Upper lobe of right lung (tissue), 1 donor: ENCODE results near the gene BRME1. TPM values are rescaled to one million over a fixed set of nuclear protein-coding genes. Genes with fewer than 3 reads are reported as not detected.

ENCODE experiments used
- ATAC-seq: fragments of 200-7000 bp; cut with Tn5 transposase; one replicate; pipeline ENCODE4 v1.9.1; 2020; ENCODE audit warnings: mild to moderate bottlenecking, moderate library complexity
- DNase-seq: peaks from one replicate; pipeline ENCODE4 v3.0.0-alpha.2; 2020
- H3K27ac ChIP-seq: fragments of 200-600 bp; one replicate; pipeline ENCODE4 v1.8.0; 2022
- H3K27me3 ChIP-seq: fragments of 200-600 bp; one replicate; pipeline ENCODE4 v1.8.0; 2022; ENCODE audit warnings: mild to moderate bottlenecking
- H3K36me3 ChIP-seq: fragments of 200-600 bp; one replicate; pipeline ENCODE4 v1.8.0; 2022
- H3K4me1 ChIP-seq: fragments of 200-600 bp; one replicate; pipeline ENCODE4 v1.8.0; 2022
- H3K4me3 ChIP-seq: fragments of 200-600 bp; one replicate; pipeline ENCODE4 v1.8.0; 2022; ENCODE audit warnings: mild to moderate bottlenecking
- H3K9me3 ChIP-seq: fragments of 200-600 bp; one replicate; pipeline ENCODE4 v1.8.0; 2022
- intact Hi-C: fragments of 100-400 bp; cut with DNase I; formaldehyde crosslinking; loops from one replicate; pipeline ENCODE4 v1.11.0; 2022
- total RNA-seq: library from RNA; stranded (reverse); fragmentation: NEBNext Ultra II Directional; extraction: Animal tissue kit (Norgen Biotek cat#: 25700); gene quantifications from one replicate; pipeline ENCODE4 v1.2.1, GENCODE V29; 2021
- TF ChIP-seq, protein P1 (sequence below): fragments of 200-600 bp; IDR thresholded peaks from one replicate; pipeline ENCODE4 v1.8.0; 2022; ENCODE audit warnings: antibody characterized with exemption
- donor health status: DM: no; HTN: yes; CAD: no; lungs with severe emphysema.

BRME1 gene
- total RNA-seq, 1 donor from 2014 or later = 2.0 TPM

DNA sequence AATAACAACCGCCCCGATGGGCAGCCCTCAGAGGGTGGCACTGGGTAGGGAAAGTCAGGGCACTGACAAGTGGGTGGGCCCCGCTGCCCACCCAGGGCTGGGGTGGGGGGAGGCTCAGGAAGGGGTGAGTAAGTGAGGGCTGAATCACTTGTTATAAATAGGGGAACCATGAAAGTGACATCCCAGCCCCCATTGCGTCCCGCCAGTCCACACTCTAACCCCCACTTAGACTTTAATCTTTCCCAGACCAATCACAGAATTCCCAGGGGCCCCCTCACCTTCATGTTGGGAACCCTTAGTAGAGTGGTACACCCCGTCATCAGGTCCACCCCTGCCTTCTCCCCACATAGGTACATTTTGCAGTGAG is 66.0 kb downstream of the BRME1 start:
- ATAC-seq (no peak), DNase-seq (no peak)
- Histone ChIP-seq H3K36me3 (peaks cover 26% of the 10 kb centered on the region), H3K4me3 (peak overlapping the region; percentile 85), H3K27me3 (no peaks in the 10 kb centered on the region), H3K27ac (peak overlapping the region; percentile 100), H3K9me3 (no peaks in the 10 kb centered on the region), H3K4me1 (peaks cover 60% of the 10 kb centered on the region)
- intact Hi-C loops = no loop called here
- TF ChIP-seq, protein P1, sequence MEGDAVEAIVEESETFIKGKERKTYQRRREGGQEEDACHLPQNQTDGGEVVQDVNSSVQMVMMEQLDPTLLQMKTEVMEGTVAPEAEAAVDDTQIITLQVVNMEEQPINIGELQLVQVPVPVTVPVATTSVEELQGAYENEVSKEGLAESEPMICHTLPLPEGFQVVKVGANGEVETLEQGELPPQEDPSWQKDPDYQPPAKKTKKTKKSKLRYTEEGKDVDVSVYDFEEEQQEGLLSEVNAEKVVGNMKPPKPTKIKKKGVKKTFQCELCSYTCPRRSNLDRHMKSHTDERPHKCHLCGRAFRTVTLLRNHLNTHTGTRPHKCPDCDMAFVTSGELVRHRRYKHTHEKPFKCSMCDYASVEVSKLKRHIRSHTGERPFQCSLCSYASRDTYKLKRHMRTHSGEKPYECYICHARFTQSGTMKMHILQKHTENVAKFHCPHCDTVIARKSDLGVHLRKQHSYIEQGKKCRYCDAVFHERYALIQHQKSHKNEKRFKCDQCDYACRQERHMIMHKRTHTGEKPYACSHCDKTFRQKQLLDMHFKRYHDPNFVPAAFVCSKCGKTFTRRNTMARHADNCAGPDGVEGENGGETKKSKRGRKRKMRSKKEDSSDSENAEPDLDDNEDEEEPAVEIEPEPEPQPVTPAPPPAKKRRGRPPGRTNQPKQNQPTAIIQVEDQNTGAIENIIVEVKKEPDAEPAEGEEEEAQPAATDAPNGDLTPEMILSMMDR = no peak

DNA sequence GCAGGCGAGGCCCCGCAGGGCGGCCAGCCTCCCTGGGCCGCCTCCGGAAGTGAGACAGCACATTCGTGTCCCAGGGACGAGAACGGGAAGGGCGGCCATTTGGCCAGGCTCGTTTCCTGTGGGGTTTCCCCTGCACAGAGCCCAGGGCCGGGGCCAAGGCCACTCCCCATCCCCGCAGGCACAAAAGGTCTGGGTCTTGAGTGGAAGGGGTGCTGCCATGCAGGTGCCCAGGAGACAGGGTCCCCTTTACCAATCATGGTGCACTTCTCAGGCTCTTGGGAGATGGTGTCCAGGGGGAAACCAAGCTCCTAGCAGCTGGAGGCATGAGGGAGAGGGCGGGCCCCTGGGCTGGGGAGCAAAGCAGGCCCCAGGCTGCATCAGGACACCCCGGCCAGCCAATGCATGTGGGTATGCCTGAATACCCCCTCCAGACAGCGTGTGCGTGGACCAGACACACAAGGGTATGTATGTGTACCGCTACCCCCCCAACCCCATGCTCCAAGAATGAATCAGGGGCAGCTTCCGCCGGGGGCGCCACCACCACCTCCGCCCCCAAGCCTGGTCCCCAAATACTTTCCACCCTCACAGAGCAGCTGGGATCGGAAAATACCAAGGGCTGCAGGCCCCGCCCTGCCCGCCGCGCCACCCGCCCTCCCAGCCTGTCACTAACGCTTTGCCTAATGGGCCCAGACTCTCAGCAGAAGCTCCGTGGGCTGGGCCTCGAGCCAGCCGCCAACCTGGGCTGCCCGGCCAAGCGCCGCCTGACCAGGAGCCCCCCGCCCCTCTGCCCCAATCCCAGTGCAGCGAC is 66.6 kb downstream of the BRME1 start:
- peak; percentile 65 for ATAC-seq
- H3K27me3 ChIP-seq = no peaks in the 10 kb centered on the region
- H3K4me1 ChIP-seq = peaks cover 64% of the 10 kb centered on the region
- intact Hi-C loops = no loop called here
- peak; percentile 93 for DNase-seq
- H3K27ac ChIP-seq = peak overlapping the region; percentile 100
- H3K9me3 ChIP-seq = no peaks in the 10 kb centered on the region
- peak overlapping the region; percentile 85 for H3K4me3 ChIP-seq
- H3K36me3 ChIP-seq = peaks cover 32% of the 10 kb centered on the region
- TF ChIP-seq, protein P1 = no peak

DNA sequence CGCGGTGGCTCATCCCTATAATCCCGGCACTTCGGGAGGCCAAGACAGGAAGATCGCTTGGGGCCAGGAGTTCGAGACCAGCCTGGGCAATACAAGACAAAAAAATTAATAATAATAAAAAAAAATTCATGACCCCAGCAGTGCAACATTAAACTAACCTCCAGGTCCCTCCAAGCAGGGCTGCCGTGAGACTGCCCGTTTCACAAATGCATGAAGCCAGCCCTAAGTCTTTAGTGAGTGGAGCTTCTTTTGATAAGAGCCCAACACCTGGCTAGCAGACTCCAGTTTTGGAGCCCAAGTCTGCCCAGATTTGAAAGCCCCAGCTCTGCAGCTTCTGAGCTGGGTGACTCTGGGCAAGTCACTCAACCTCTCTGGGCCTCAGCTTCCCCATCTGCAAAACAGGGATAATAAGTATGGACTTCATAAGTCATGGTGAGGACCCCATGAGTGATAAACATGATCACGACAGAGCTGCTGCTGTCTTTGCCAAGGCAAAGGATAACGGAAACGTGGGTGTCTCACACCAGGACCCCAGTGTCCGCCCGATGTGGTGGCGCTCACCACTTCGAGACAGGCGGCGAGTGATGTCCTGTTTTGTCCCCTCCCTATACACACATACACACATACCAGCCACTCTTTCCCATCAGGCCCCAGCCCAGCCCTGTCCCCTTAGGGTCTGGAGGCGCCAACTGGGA is 67.3 kb downstream of the BRME1 start:
- peaks cover 64% of the 10 kb centered on the region for H3K4me1 ChIP-seq
- intact Hi-C loops = no loop called here

DNA sequence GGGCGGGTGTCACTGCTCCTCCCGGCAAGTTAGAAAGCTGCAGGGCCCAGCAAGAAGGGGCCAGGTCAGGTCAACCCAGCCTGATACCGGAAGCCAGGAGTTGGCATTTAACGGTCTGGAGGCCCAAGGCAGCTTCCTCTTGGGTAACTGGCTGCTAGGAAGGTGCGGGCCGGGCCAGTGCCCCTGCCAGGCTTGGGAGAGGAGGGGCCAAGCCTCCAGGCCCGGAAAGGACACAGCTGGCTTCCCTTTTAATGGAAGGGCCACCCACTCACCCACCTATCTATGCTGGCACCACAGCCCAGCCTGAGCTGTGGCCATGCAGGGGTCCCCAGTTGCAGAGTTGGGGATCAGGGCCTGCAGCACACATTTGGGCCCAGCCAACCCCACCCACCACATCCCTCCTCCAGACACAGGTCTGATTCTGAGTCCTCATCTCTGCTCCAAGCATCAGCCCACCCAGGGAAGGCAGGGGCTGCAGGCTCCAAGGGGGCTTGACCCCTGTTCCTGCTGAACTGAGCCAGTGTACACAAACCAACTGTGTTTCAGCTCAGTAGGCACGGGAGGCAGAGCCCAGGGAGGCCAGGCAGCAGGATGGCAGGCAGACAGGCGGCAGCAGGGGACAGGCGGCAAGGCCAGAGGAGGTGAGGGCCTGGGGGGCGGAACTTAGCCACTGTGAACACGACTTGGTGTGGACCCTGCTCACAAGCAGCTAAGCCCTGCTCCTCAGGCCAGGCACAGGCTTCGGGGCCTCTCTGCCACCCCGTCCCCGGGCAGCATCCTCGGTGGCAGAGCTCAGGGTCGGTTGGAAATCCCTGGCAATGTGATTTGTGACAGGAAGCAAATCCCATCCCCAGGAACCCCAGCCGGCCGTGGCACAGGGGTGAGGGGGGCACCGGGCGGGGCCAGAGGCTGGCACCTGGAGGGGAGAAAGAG is 69.9 kb downstream of the BRME1 start:
- peak overlapping the region; percentile 30 for H3K4me3 ChIP-seq
- peaks cover 39% of the 10 kb centered on the region for H3K36me3 ChIP-seq
- intact Hi-C loops = no loop called here
- H3K4me1 ChIP-seq = peaks cover 63% of the 10 kb centered on the region
- DNase-seq (peak; percentile 77), ATAC-seq (no peak)
- TF ChIP-seq, protein P1 = no peak
- no peaks in the 10 kb centered on the region for H3K27me3 ChIP-seq
- peak overlapping the region; percentile 100 for H3K27ac ChIP-seq
- H3K9me3 ChIP-seq = no peaks in the 10 kb centered on the region

More for the DNA sequence above, 67.3 kb downstream of the BRME1 start:
- ATAC-seq (no peak), DNase-seq (no peak)
- Histone ChIP-seq H3K27me3 (no peaks in the 10 kb centered on the region), H3K4me3 (peak overlapping the region; percentile 85), H3K27ac (peak overlapping the region; percentile 100), H3K9me3 (no peaks in the 10 kb centered on the region), H3K36me3 (peaks cover 39% of the 10 kb centered on the region)
- TF ChIP-seq, protein P1 = no peak
